IMR-90 (cell line): ENCODE measurements around the gene GABRA6. TPM values are rescaled to one million over a fixed set of nuclear protein-coding genes. Genes with fewer than 3 reads are reported as not detected.

Experiments used
- ATAC-seq: fragments of 200-7000 bp; cut with Tn5 transposase; 2 replicates; pipeline ENCODE4 v1.9.1; 2020; ENCODE audit warnings: low read depth, mild to moderate bottlenecking, moderate library complexity
- BruUV-seq: library from RNA; stranded (reverse); fragments of 400-500 nt; replicated peaks from 2 replicates; lab custom pipeline; 2021; lab: Mats Ljungman, UMichigan
- CTCF ChIA-PET: fragments of 300-600 bp; formaldehyde crosslinking; extraction: SDS; loops from one replicate; lab custom pipeline; 2021; ENCODE audit warnings: antibody characterized with exemption; lab: Yijun Ruan, JAX
- POLR2A ChIA-PET: fragments of 300-600 bp; sonication (Branson Sonifier 250); formaldehyde crosslinking; loops from one replicate; lab custom pipeline; 2022; ENCODE audit warnings: antibody characterized with exemption; ENCODE audit not compliant: unreplicated experiment; lab: Charles Lee
- DNase-seq: peaks from one replicate; pipeline ENCODE4 v3.0.0; 2013
- H2AFZ ChIP-seq: replicated peaks from 2 replicates; pipeline ENCODE3; 2013; ENCODE audit warnings: low read length, mild to moderate bottlenecking; ENCODE audit not compliant: poor library complexity
- H2AK5ac ChIP-seq: 2 replicates; pipeline ENCODE4 v1.6.1; 2013; ENCODE audit warnings: low read depth, low read length, inconsistent platforms
- H2AK9ac ChIP-seq: replicated peaks from 2 replicates; pipeline ENCODE3; 2013; ENCODE audit warnings: mild to moderate bottlenecking, low read depth, low read length, moderate library complexity; ENCODE audit not compliant: poor library complexity
- H2BK120ac ChIP-seq: 2 replicates; pipeline ENCODE4 v1.6.1; 2013; ENCODE audit warnings: low read depth, low read length, inconsistent platforms
- H2BK15ac ChIP-seq: 3 replicates; pipeline ENCODE4 v1.6.1; 2013; ENCODE audit warnings: low read depth, low read length, inconsistent platforms
- H2BK20ac ChIP-seq: 2 replicates; pipeline ENCODE4 v1.6.1; 2013; ENCODE audit warnings: low read depth, mild to moderate bottlenecking, inconsistent platforms, low read length, moderate library complexity
- H2BK5ac ChIP-seq: 2 replicates; pipeline ENCODE4 v1.6.1; 2013; ENCODE audit warnings: mild to moderate bottlenecking, low read depth, low read length, inconsistent platforms; ENCODE audit not compliant: poor library complexity, severe bottlenecking
- H3K14ac ChIP-seq: replicated peaks from 2 replicates; pipeline ENCODE4 v1.6.1; 2013; ENCODE audit warnings: low read depth, low read length, inconsistent platforms
- H3K18ac ChIP-seq: 2 replicates; pipeline ENCODE4 v1.6.1; 2013; ENCODE audit warnings: low read depth, low read length, control low read depth
- H3K23ac ChIP-seq: 2 replicates; pipeline ENCODE4 v1.6.1; 2013; ENCODE audit warnings: low read depth, low read length, inconsistent platforms
- H3K27ac ChIP-seq: 2 replicates; pipeline ENCODE4 v1.5.1; 2013; ENCODE audit warnings: mild to moderate bottlenecking, control low read depth, low read length; ENCODE audit not compliant: insufficient read depth
- H3K27me3 ChIP-seq: 2 replicates; pipeline ENCODE4 v1.6.1; 2013; ENCODE audit warnings: low read length; ENCODE audit not compliant: control insufficient read depth, insufficient read depth
- H3K36me3 ChIP-seq: 2 replicates; pipeline ENCODE4 v1.6.1; 2013; ENCODE audit warnings: low read length, mixed read lengths; ENCODE audit not compliant: control insufficient read depth, insufficient read depth
- H3K4ac ChIP-seq: 2 replicates; pipeline ENCODE4 v1.6.1; 2013; ENCODE audit warnings: low read depth, low read length, inconsistent platforms
- H3K4me1 ChIP-seq: 2 replicates; pipeline ENCODE4 v1.6.1; 2013; ENCODE audit warnings: low read length, mixed read lengths; ENCODE audit not compliant: control insufficient read depth, insufficient read depth
- H3K4me2 ChIP-seq: 2 replicates; pipeline ENCODE4 v1.6.1; 2013; ENCODE audit warnings: low read depth, mild to moderate bottlenecking, control low read depth, low read length, moderate library complexity
- H3K4me3 ChIP-seq: 2 replicates; pipeline ENCODE4 v1.5.1; 2013; ENCODE audit warnings: low read depth, mild to moderate bottlenecking, control low read depth, low read length, moderate library complexity; ENCODE audit not compliant: insufficient read depth
- H3K56ac ChIP-seq: 2 replicates; pipeline ENCODE4 v1.6.1; 2013; ENCODE audit warnings: low read length, inconsistent platforms; ENCODE audit not compliant: insufficient read depth; ENCODE audit errors: extremely low read depth
- H3K79me1 ChIP-seq, 2 experiments: 2 replicates each; pipeline ENCODE4 v1.6.1; 2013; ENCODE audit warnings: low read length in 2 of 2, inconsistent platforms in 1 of 2, low read depth in 1 of 2
- H3K9ac ChIP-seq: 2 replicates; pipeline ENCODE4 v1.6.1; 2013; ENCODE audit warnings: low read depth, low read length, control low read depth
- H3K9me1 ChIP-seq: 2 replicates; pipeline ENCODE4 v1.6.1; 2013; ENCODE audit warnings: low read length, inconsistent platforms; ENCODE audit not compliant: insufficient read depth
- H3K9me3 ChIP-seq: 2 replicates; pipeline ENCODE4 v1.6.1; 2013; ENCODE audit warnings: low read length; ENCODE audit not compliant: control insufficient read depth, insufficient read depth
- H4K20me1 ChIP-seq: 2 replicates; pipeline ENCODE4 v1.6.1; 2013; ENCODE audit warnings: low read length, inconsistent platforms; ENCODE audit not compliant: insufficient read depth
- H4K5ac ChIP-seq: 2 replicates; pipeline ENCODE4 v1.6.1; 2013; ENCODE audit warnings: mild to moderate bottlenecking, low read depth, low read length, control low read depth
- H4K8ac ChIP-seq, 2 experiments: 2 replicates each; pipeline ENCODE4 v1.6.1; 2013; ENCODE audit warnings: low read depth in 2 of 2, low read length in 2 of 2, control low read depth in 1 of 2, inconsistent platforms in 1 of 2
- H4K91ac ChIP-seq: 2 replicates; pipeline ENCODE4 v1.6.1; 2013; ENCODE audit warnings: low read depth, low read length, inconsistent platforms; ENCODE audit not compliant: insufficient read depth
- BHLHE40 ChIP-seq: fragments of 150-350 bp; IDR thresholded peaks from 2 replicates; pipeline ENCODE4 v1.6.1; 2016; ENCODE audit warnings: mild to moderate bottlenecking, low read depth, low read length
- CEBPB ChIP-seq: IDR thresholded peaks from 2 replicates; pipeline ENCODE4 v1.6.1; 2012; ENCODE audit warnings: low read depth, low read length, improper control_type of control experiment
- CHD1 ChIP-seq: IDR thresholded peaks from 2 replicates; pipeline ENCODE4 v1.6.1; 2012; ENCODE audit warnings: low read depth, low read length, improper control_type of control experiment
- CTCF ChIP-seq: conservative IDR thresholded peaks from 2 replicates; pipeline ENCODE4 v1.5.1; 2012; ENCODE audit warnings: mild to moderate bottlenecking, low read depth, low read length, improper control_type of control experiment
- ELK1 ChIP-seq: fragments of 150-350 bp; IDR thresholded peaks from 2 replicates; pipeline ENCODE4 v1.6.1; 2016; ENCODE audit warnings: low read depth, mild to moderate bottlenecking, low read length, moderate library complexity, borderline replicate concordance
- FOS ChIP-seq: fragments of 150-350 bp; IDR thresholded peaks from 2 replicates; pipeline ENCODE4 v1.6.1; 2016; ENCODE audit warnings: low read depth, low read length
- MAFK ChIP-seq: IDR thresholded peaks from 2 replicates; pipeline ENCODE4 v1.6.1; 2012; ENCODE audit warnings: low read depth, low read length, improper control_type of control experiment
- MAZ ChIP-seq: IDR thresholded peaks from 2 replicates; pipeline ENCODE4 v1.6.1; 2012; ENCODE audit warnings: low read depth, mild to moderate bottlenecking, low read length, improper control_type of control experiment, moderate library complexity, borderline replicate concordance
- MXI1 ChIP-seq: IDR thresholded peaks from 2 replicates; pipeline ENCODE4 v1.6.1; 2012; ENCODE audit warnings: low read depth, mild to moderate bottlenecking, low read length, moderate library complexity, borderline replicate concordance
- NFE2L2 ChIP-seq: fragments of 150-350 bp; IDR thresholded peaks from 2 replicates; pipeline ENCODE4 v1.6.1; 2016; ENCODE audit warnings: low read depth, mild to moderate bottlenecking, low read length
- POLR2A ChIP-seq: IDR thresholded peaks from 2 replicates; pipeline ENCODE4 v1.6.1; 2012; ENCODE audit warnings: mild to moderate bottlenecking, low read depth, low read length
- RAD21 ChIP-seq: IDR thresholded peaks from 2 replicates; pipeline ENCODE4 v1.6.1; 2012; ENCODE audit warnings: low read length, improper control_type of control experiment
- RCOR1 ChIP-seq: IDR thresholded peaks from 2 replicates; pipeline ENCODE4 v1.6.1; 2012; ENCODE audit warnings: mild to moderate bottlenecking, low read length, improper control_type of control experiment; ENCODE audit not compliant: insufficient replicate concordance
- RFX5 ChIP-seq: IDR thresholded peaks from 2 replicates; pipeline ENCODE4 v1.8.0; 2012; ENCODE audit warnings: low read depth, mild to moderate bottlenecking, low read length, moderate library complexity
- SMC3 ChIP-seq: fragments of 150-350 bp; IDR thresholded peaks from 2 replicates; pipeline ENCODE4 v1.6.1; 2016; ENCODE audit warnings: low read depth, mild to moderate bottlenecking, antibody characterized with exemption, low read length, moderate library complexity
- WGBS, 2 experiments: methylation state at CpG; one replicate each; pipeline versions ENCODE4 v1.1.5 to v1.1.7; 2013; ENCODE audit warnings: missing lambda C conversion rate in 2 of 2; ENCODE audit not compliant: insufficient read length in 1 of 2; ENCODE audit errors: extremely low coverage in 2 of 2; 5-methylcytosine and 5-hydroxymethylcytosine counted together
- dilution Hi-C: fragments of 300-500 bp; cut with HindIII; formaldehyde crosslinking; loops from one replicate; pipeline ENCODE4 v1.14.3; 2018; ENCODE audit warnings: low sequenced_read_pairs; ENCODE audit not compliant: unreplicated experiment
- in situ Hi-C: fragments of 300-500 bp; cut with MboI; formaldehyde crosslinking; loops from 3 replicates; pipeline ENCODE4 v1.14.3; 2019; ENCODE audit warnings: low sequenced_read_pairs, inconsistent platforms, mixed read lengths
- intact Hi-C: fragments of 100-400 bp; cut with micrococcal nuclease; formaldehyde crosslinking; loops from 2 replicates; pipeline ENCODE4 v1.10.0; 2022
- polyA plus RNA-seq, 3 experiments: library from polyadenylated mRNA; depleted of rRNA; stranded (reverse); fragments of >200 nt; gene quantifications; 2 replicates each; pipeline ENCODE4 v1.2.3, GENCODE V29; 2012; ENCODE audit warnings: low replicate concordance in 1 of 3
- total RNA-seq: library from RNA; depleted of rRNA; stranded (reverse); fragments of >200 nt; gene quantifications from 2 replicates; pipeline ENCODE4 v1.2.3, GENCODE V29; 2012
- TF ChIP-seq, protein P1 (sequence below): fragments of 150-350 bp; IDR thresholded peaks from 2 replicates; pipeline ENCODE4 v1.6.1; 2017; ENCODE audit warnings: mild to moderate bottlenecking, antibody characterized with exemption, low read length, low read depth

Gene GABRA6
- total and polyA plus RNA-seq, 2 of the 4 experiments (the other 2 are of a cell fraction), result not detected

GRCh38 chr5:161707382-161707781 lies 21.9 kb downstream of the GABRA6 start:
- no peak overlapping the region for H2AK5ac ChIP-seq
- H3K56ac ChIP-seq, result no peak overlapping the region
- H3K27ac ChIP-seq, result no peak overlapping the region
- H4K5ac ChIP-seq, result no peak overlapping the region
- ATAC-seq, result no peak
- no peak overlapping the region for H2BK120ac ChIP-seq
- H4K91ac ChIP-seq, result no peak overlapping the region
- no peaks in the 10 kb centered on the region for H3K36me3 ChIP-seq
- in situ Hi-C loops (no loop called here), dilution Hi-C loops (no loop called here), intact Hi-C loops (no loop called here)
- H3K23ac ChIP-seq, result no peak overlapping the region
- DNase-seq, result no peak
- no peak for TF ChIP-seq MAZ
- no peak for TF ChIP-seq CEBPB
- TF ChIP-seq CTCF, result no peak
- no peak for TF ChIP-seq NFE2L2
- TF ChIP-seq, protein P1, sequence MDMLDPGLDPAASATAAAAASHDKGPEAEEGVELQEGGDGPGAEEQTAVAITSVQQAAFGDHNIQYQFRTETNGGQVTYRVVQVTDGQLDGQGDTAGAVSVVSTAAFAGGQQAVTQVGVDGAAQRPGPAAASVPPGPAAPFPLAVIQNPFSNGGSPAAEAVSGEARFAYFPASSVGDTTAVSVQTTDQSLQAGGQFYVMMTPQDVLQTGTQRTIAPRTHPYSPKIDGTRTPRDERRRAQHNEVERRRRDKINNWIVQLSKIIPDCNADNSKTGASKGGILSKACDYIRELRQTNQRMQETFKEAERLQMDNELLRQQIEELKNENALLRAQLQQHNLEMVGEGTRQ, result no peak
- no peak for TF ChIP-seq SMC3
- no peak for TF ChIP-seq MXI1
- TF ChIP-seq CHD1, result no peak
- no peak for TF ChIP-seq MAFK
- no peak for TF ChIP-seq BHLHE40
- TF ChIP-seq RAD21, result no peak
- no peak for TF ChIP-seq POLR2A
- TF ChIP-seq FOS, result no peak
- no peak for TF ChIP-seq RFX5
- no peak for TF ChIP-seq ELK1
- TF ChIP-seq RCOR1, result no peak
- POLR2A ChIA-PET, result no interaction called here
- no peak overlapping the region for H3K14ac ChIP-seq
- H2BK15ac ChIP-seq, result no peak overlapping the region
- no peaks in the 10 kb centered on the region for H3K9me1 ChIP-seq
- no peaks in the 10 kb centered on the region for H3K4me1 ChIP-seq
- no peaks in the 10 kb centered on the region for H4K20me1 ChIP-seq
- H4K8ac ChIP-seq, result no peak overlapping the region
- H3K4ac ChIP-seq, result no peak overlapping the region
- no peak overlapping the region for H2BK5ac ChIP-seq
- no peaks in the 10 kb centered on the region for H3K9me3 ChIP-seq
- H3K4me2 ChIP-seq, result no peak overlapping the region
- no peaks in the 10 kb centered on the region for H3K79me1 ChIP-seq
- H3K9ac ChIP-seq, result no peak overlapping the region
- H2BK20ac ChIP-seq, result no peak overlapping the region
- CTCF ChIA-PET, result no interaction called here
- no CpG with 5 or more reads among the region's 1 CpG for WGBS, 2 experiments
- BruUV-seq, result no TSS peak
- no peaks in the 10 kb centered on the region for H3K27me3 ChIP-seq
- H2AK9ac ChIP-seq, result no peak overlapping the region
- H3K4me3 ChIP-seq, result no peak overlapping the region
- no peak overlapping the region for H3K18ac ChIP-seq
- H2AFZ ChIP-seq, result no peak overlapping the region
